K562 (cell line): ENCODE results near the gene TAS2R1. TPM values are rescaled to one million over a fixed set of nuclear protein-coding genes. Genes with fewer than 3 reads are reported as not detected.
"Not testable (repeated sequence)": the region's sequence is repeated elsewhere in the genome, so short reads cannot be mapped to it uniquely, and the experiment has no call there.

ENCODE experiments used
- ATAC-seq: fragments of 200-7000 bp; cut with Tn5 transposase; 3 replicates; pipeline ENCODE4 v1.9.1; 2020; ENCODE audit warnings: moderate library complexity
- BruUV-seq: library from RNA; stranded (reverse); fragments of 400-500 nt; replicated peaks from 2 replicates; lab custom pipeline; 2021; lab: Mats Ljungman, UMichigan
- CTCF ChIA-PET: fragments of 300-600 bp; formaldehyde crosslinking; extraction: SDS; loops from one replicate; lab custom pipeline; 2021; ENCODE audit warnings: low intra/inter-chr PET ratio; lab: Yijun Ruan, JAX
- POLR2A ChIA-PET: fragments of 300-600, 350-650 bp; sonication (Branson Sonifier 250); formaldehyde crosslinking; extraction: SDS; loops from one replicate; lab custom pipeline; 2021; ENCODE audit warnings: antibody characterized with exemption, inconsistent platforms; lab: Yijun Ruan, JAX
- DNase-seq, 4 experiments: peaks; one replicate each; pipeline versions ENCODE4 v3.0.0 to v3.0.0-alpha.2; 2011 to 2018; ENCODE audit warnings: low spot score in 3 of 4, mixed read lengths in 3 of 4; ENCODE audit errors: extremely low read depth in 1 of 4
- FAIRE-seq: peaks from 2 replicates; lab custom pipeline; 2011; peaks lifted over from hg19 to GRCh38; lab: Jason Lieb, UNC
- H2AFZ ChIP-seq: 2 replicates; pipeline ENCODE4 v1.6.0; 2011; ENCODE audit warnings: low read depth, low read length, control low read depth, inconsistent platforms
- H3K27ac ChIP-seq: fragments of 200-600 bp; 3 replicates; pipeline ENCODE4 v1.8.0; 2011; ENCODE audit warnings: low read depth, mild to moderate bottlenecking, control low read depth, inconsistent platforms, low read length, moderate library complexity, mixed read lengths; ENCODE audit errors: extremely low read depth
- H3K27me3 ChIP-seq, 2 experiments: fragments of 300-600 bp in 1 of 2; 2 replicates in 1 of 2; 3 replicates in 1 of 2; pipeline versions ENCODE4 v1.6.0 to v1.8.0; 2011; ENCODE audit warnings: inconsistent platforms in 2 of 2, low read length in 2 of 2, mild to moderate bottlenecking in 1 of 2, mixed read lengths in 1 of 2, moderate library complexity in 1 of 2; ENCODE audit not compliant: control insufficient read depth in 2 of 2, insufficient read depth in 2 of 2
- H3K36me3 ChIP-seq: fragments of 300-600 bp; 3 replicates; pipeline ENCODE4 v1.8.0; 2011; ENCODE audit warnings: mild to moderate bottlenecking, low read length, inconsistent platforms; ENCODE audit not compliant: control insufficient read depth, insufficient read depth
- H3K4me1 ChIP-seq, 2 experiments: fragments of 200-600 bp in 1 of 2; replicated peaks in 1 of 2; 2 replicates in 1 of 2; 3 replicates in 1 of 2; pipeline versions ENCODE4 v1.5.1 to v1.8.0; 2011; ENCODE audit warnings: inconsistent platforms in 2 of 2, low read length in 2 of 2, mild to moderate bottlenecking in 1 of 2, mixed read lengths in 1 of 2, moderate library complexity in 1 of 2; ENCODE audit not compliant: control insufficient read depth in 2 of 2, insufficient read depth in 2 of 2
- H3K4me2 ChIP-seq: 2 replicates; pipeline ENCODE4 v1.6.1; 2011; ENCODE audit warnings: low read length, control low read depth, inconsistent platforms, mixed read lengths; ENCODE audit not compliant: insufficient read depth
- H3K4me3 ChIP-seq: fragments of 200-600 bp; sonication (generic), shearing (Covaris generic); 2 replicates; pipeline ENCODE4 v1.5.1; 2016; ENCODE audit warnings: control low read depth, inconsistent platforms
- H3K79me2 ChIP-seq: fragments of 200-600 bp; 3 replicates; pipeline ENCODE4 v1.8.0; 2011; ENCODE audit warnings: low read length, inconsistent platforms; ENCODE audit not compliant: control insufficient read depth, insufficient read depth
- H3K9ac ChIP-seq, 2 experiments: 2 replicates each; pipeline versions ENCODE4 v1.6.0 to v1.6.1; 2011; ENCODE audit warnings: low read depth in 2 of 2, low read length in 2 of 2, control low read depth in 1 of 2, inconsistent platforms in 1 of 2, mild to moderate bottlenecking in 1 of 2, mixed read lengths in 1 of 2; ENCODE audit not compliant: insufficient read depth in 1 of 2
- H3K9me1 ChIP-seq: one replicate; pipeline ENCODE4 v1.6.0; 2011; ENCODE audit warnings: inconsistent platforms, mild to moderate bottlenecking, low read length, moderate library complexity; ENCODE audit not compliant: control insufficient read depth, insufficient read depth
- H3K9me3 ChIP-seq: replicated peaks from 2 replicates; pipeline ENCODE4 v1.5.1; 2011; ENCODE audit warnings: low read depth, low read length, inconsistent platforms; ENCODE audit not compliant: control insufficient read depth, insufficient read depth
- H4K20me1 ChIP-seq: replicated peaks from 2 replicates; pipeline ENCODE4 v1.6.1; 2011; ENCODE audit warnings: low read length, inconsistent platforms, mixed read lengths; ENCODE audit not compliant: control insufficient read depth, insufficient read depth
- CEBPZ ChIP-seq: fragments of 150-350 bp; IDR thresholded peaks from 2 replicates; pipeline ENCODE4 v1.6.1; 2014; ENCODE audit warnings: low read depth, mild to moderate bottlenecking, low read length, borderline replicate concordance
- HINFP ChIP-seq: fragments of 450-650 bp; conservative IDR thresholded peaks from 2 replicates; pipeline ENCODE4 v1.6.1; 2016; ENCODE audit warnings: missing genetic modification characterization, low read depth, mild to moderate bottlenecking, control low read depth, missing compliant biosample characterization
- ID3 ChIP-seq, 2 experiments: fragments of 250-450 bp in 1 of 2; fragments of 450-650 bp in 1 of 2; sonication (Bioruptor Pico) in 1 of 2; IDR thresholded peaks; 2 replicates each; pipeline versions ENCODE4 v1.6.1 to v1.8.0; 2016 to 2021; ENCODE audit warnings: mild to moderate bottlenecking in 2 of 2, moderate library complexity in 2 of 2, missing compliant biosample characterization in 1 of 2, missing genetic modification characterization in 1 of 2
- RNF219 ChIP-seq: fragments of 250-450 bp; sonication (Bioruptor Pico); IDR thresholded peaks from 2 replicates; pipeline ENCODE4 v1.5.0; 2022; ENCODE audit warnings: mild to moderate bottlenecking
- SAFB2 ChIP-seq: fragments of 200-400 bp; formaldehyde crosslinking; IDR thresholded peaks from 2 replicates; pipeline ENCODE4 v1.6.1; 2018; ENCODE audit warnings: borderline replicate concordance, low read length, low read depth, moderate library complexity; ENCODE audit not compliant: severe bottlenecking
- SRSF9 ChIP-seq: fragments of 200-400 bp; formaldehyde crosslinking; IDR thresholded peaks from 2 replicates; pipeline ENCODE4 v1.6.1; 2017; ENCODE audit warnings: low read depth, low read length, borderline replicate concordance
- WGBS: fragments of 100-300 bp; shearing (Covaris generic); methylation state at CpG from one replicate; pipeline ENCODE4 v1.1.6; 2016; ENCODE audit warnings: low coverage, mixed read lengths; ENCODE audit not compliant: insufficient coverage; ENCODE audit errors: missing lambda C conversion rate; 5-methylcytosine and 5-hydroxymethylcytosine counted together
- in situ Hi-C: fragments of 300-500 bp; cut with MboI; formaldehyde crosslinking; loops from 4 replicates; pipeline ENCODE4 v1.15.0; 2018; ENCODE audit warnings: inconsistent platforms, mixed read lengths
- intact Hi-C: fragments of 100-400 bp; cut with micrococcal nuclease; formaldehyde crosslinking; loops from 2 replicates; pipeline ENCODE4 v1.14.2; 2022
- polyA plus RNA-seq, 8 experiments: library from polyadenylated mRNA; depleted of rRNA in 4 of 8; stranded (reverse) in 5 of 8; unstranded in 3 of 8; fragments of >200 nt; fragmentation: Nextera tagmentation in 2 of 8; fragmentation: Illumina TruSeq in 1 of 8; extraction: Ambion mirVana in 2 of 8; extraction: Trizol in 1 of 8; gene quantifications; 2 replicates each; pipeline versions ENCODE4 v1.2.1 to v1.2.3, GENCODE V29; 2011 to 2014; ENCODE audit warnings: inconsistent platforms in 1 of 8, missing spikeins in 1 of 8
- total RNA-seq, 7 experiments: library from RNA; depleted of rRNA in 6 of 7; stranded (reverse); fragments of >200 nt in 6 of 7; fragmentation: Illumina TruSeq in 2 of 7; extraction: Trizol in 2 of 7; gene quantifications; 2 replicates each; pipeline versions ENCODE4 v1.2.1 to v1.2.3, GENCODE V29; 2011 to 2021; ENCODE audit warnings: low replicate concordance in 1 of 7

The TAS2R1 gene
- total and polyA plus RNA-seq, 9 of the 15 experiments (the other 6 are each of a cell fraction or from before 2014, with no cell fraction given) = not detected

- H3K27ac ChIP-seq, in situ Hi-C loops, H3K36me3 ChIP-seq, H3K9me1 ChIP-seq, H3K79me2 ChIP-seq, H3K9me3 ChIP-seq, ATAC-seq, BruUV-seq, H3K9ac ChIP-seq, DNase-seq, CTCF ChIA-PET, H3K4me1 ChIP-seq, H4K20me1 ChIP-seq, H3K4me3 ChIP-seq, intact Hi-C loops, H3K4me2 ChIP-seq, H3K27me3 ChIP-seq, FAIRE-seq, H2AFZ ChIP-seq: not testable (repeated sequence)
- 1% methylated on average over 7 of the region's 7 CpGs for WGBS
- POLR2A ChIA-PET = interaction anchor here (0.7 kb wide), 1 partner anchor 40 kb away, joined by 3 read pairs; no protein-coding TSS in a partner anchor
Measured at GRCh38 chr5:9597322-9597721, 32.8 kb downstream of the TAS2R1 start.

- FAIRE-seq (no peak), DNase-seq (no peak), ATAC-seq (no peak)
- Histone ChIP-seq H3K9ac (no peak overlapping the region), H2AFZ (no peak overlapping the region), H3K36me3 (no peaks in the 10 kb centered on the region), H3K4me1 (no peaks in the 10 kb centered on the region), H3K4me2 (no peak overlapping the region), H3K27me3 (no peaks in the 10 kb centered on the region), H3K9me3 (no peaks in the 10 kb centered on the region), H3K9me1 (no peaks in the 10 kb centered on the region), H4K20me1 (no peaks in the 10 kb centered on the region), H3K4me3 (no peak overlapping the region), H3K79me2 (no peaks in the 10 kb centered on the region), H3K27ac (no peak overlapping the region)
- ChIA-PET POLR2A (interaction anchor here (0.7 kb wide), 1 partner anchor 41 kb away, joined by 3 read pairs; no protein-coding TSS in a partner anchor), CTCF (no interaction called here)
- in situ Hi-C loops (no loop called here), intact Hi-C loops (no loop called here)
- WGBS = 2% methylated on average over 4 of the region's 4 CpGs
- BruUV-seq = no TSS peak
- no peak for TF ChIP-seq CEBPZ
- no peak for TF ChIP-seq HINFP (tag)
- TF ChIP-seq ID3 (CRISPR knock-in tag; IDR thresholded peaks at IDR 0.05) = no peak
- TF ChIP-seq ID3 (tag; IDR thresholded peaks at IDR 0.05) = no peak
- no peak for TF ChIP-seq RNF219 (CRISPR knock-in tag)
- no peak for TF ChIP-seq SRSF9
- TF ChIP-seq SAFB2 = no peak
Measured at GRCh38 chr5:9596824-9597223, 33.3 kb downstream of the TAS2R1 start.
